ENCODE measurements around the gene TM9SF3. TPM values are rescaled to one million over a fixed set of nuclear protein-coding genes. Genes with fewer than 3 reads are reported as not detected.
A peak's percentile ranks its signal among the peaks of the same experiment; 100 is the strongest.

Gene TM9SF3
- total and polyA plus RNA-seq, 4 donors, result 24.4 to 103 (median 66.7) TPM

GRCh38 chr10:96505150-96506136 lies 81.4 kb downstream of the TM9SF3 start:
- 67 to 79% methylated on average over 12 of the region's 12 CpGs for WGBS, 2 donors
- Histone ChIP-seq H3K9ac (ENCODE audit: insufficient read depth in 1 of 2, low read length in 2 of 2) (no peak overlapping the region), H3K4me1 (ENCODE audit: control insufficient read depth in 5 of 5, insufficient read depth in 5 of 5, low read length in 5 of 5) (peaks cover 0 to 3% (median 0%) of the 10 kb centered on the region in 5 donors), H3K27me3 (ENCODE audit: control insufficient read depth in 3 of 3, insufficient read depth in 3 of 3, low read length in 2 of 3) (peaks cover 0 to 39% (median 3%) of the 10 kb centered on the region in 3 donors), H3K4me3 (no peak overlapping the region), H3K36me3 (ENCODE audit: control insufficient read depth in 4 of 4, insufficient read depth in 4 of 4, low read length in 4 of 4) (no peaks in the 10 kb centered on the region), H3K9me3 (ENCODE audit: control insufficient read depth in 4 of 4, insufficient read depth in 3 of 4, low read length in 3 of 4) (peaks cover 0 to 5% (median 0%) of the 10 kb centered on the region in 4 donors), H3K27ac (ENCODE audit: low read depth in 1 of 2, low read length in 1 of 2) (no peak overlapping the region)
- no peak for TF ChIP-seq CTCF (IDR thresholded peaks at IDR 0.05; ENCODE audit: control extremely low read depth, extremely low read depth)
- ATAC-seq (ENCODE audit: insufficient read depth, low FRiP score) (no peak), DNase-seq (peak in 1 of 3 donors; percentile 33)

GRCh38 chr10:96502561-96503282 lies 84.1 kb downstream of the TM9SF3 start:
- ATAC-seq (ENCODE audit: insufficient read depth, low FRiP score) (no peak), DNase-seq (no peak)
- peaks cover 0 to 3% (median 0%) of the 10 kb centered on the region in 5 donors for H3K4me1 ChIP-seq (ENCODE audit: control insufficient read depth in 5 of 5, insufficient read depth in 5 of 5, low read length in 5 of 5)
- WGBS, 2 donors, result 88 to 92% methylated on average over 7 of the region's 7 CpGs
- no peak overlapping the region for H3K4me3 ChIP-seq
- H3K36me3 ChIP-seq (ENCODE audit: control insufficient read depth in 4 of 4, insufficient read depth in 4 of 4, low read length in 4 of 4), result no peaks in the 10 kb centered on the region
- TF ChIP-seq CTCF (IDR thresholded peaks at IDR 0.05; ENCODE audit: control extremely low read depth, extremely low read depth), result no peak
- peaks cover 0 to 5% (median 0%) of the 10 kb centered on the region in 4 donors for H3K9me3 ChIP-seq (ENCODE audit: control insufficient read depth in 4 of 4, insufficient read depth in 3 of 4, low read length in 3 of 4)
- no peak overlapping the region for H3K9ac ChIP-seq (ENCODE audit: insufficient read depth in 1 of 2, low read length in 2 of 2)
- H3K27ac ChIP-seq (ENCODE audit: low read depth in 1 of 2, low read length in 1 of 2), result no peak overlapping the region
- H3K27me3 ChIP-seq (ENCODE audit: control insufficient read depth in 3 of 3, insufficient read depth in 3 of 3, low read length in 2 of 3), result peaks cover 0 to 31% (median 0%) of the 10 kb centered on the region in 3 donors

GRCh38 chr10:96501985-96502384 lies 84.8 kb downstream of the TM9SF3 start:
- H3K4me3 ChIP-seq, result no peak overlapping the region
- 83 to 85% methylated on average over 4 of the region's 4 CpGs for WGBS, 2 donors
- DNase-seq (no peak), ATAC-seq (ENCODE audit: insufficient read depth, low FRiP score) (no peak)
- H3K27me3 ChIP-seq (ENCODE audit: control insufficient read depth in 3 of 3, insufficient read depth in 3 of 3, low read length in 2 of 3), result peaks cover 0 to 29% (median 0%) of the 10 kb centered on the region in 3 donors
- H3K4me1 ChIP-seq (ENCODE audit: control insufficient read depth in 5 of 5, insufficient read depth in 5 of 5, low read length in 5 of 5), result peaks cover 0 to 3% (median 0%) of the 10 kb centered on the region in 5 donors
- no peak overlapping the region for H3K27ac ChIP-seq (ENCODE audit: low read depth in 1 of 2, low read length in 1 of 2)
- no peak overlapping the region for H3K9ac ChIP-seq (ENCODE audit: insufficient read depth in 1 of 2, low read length in 2 of 2)
- peaks cover 0 to 5% (median 0%) of the 10 kb centered on the region in 4 donors for H3K9me3 ChIP-seq (ENCODE audit: control insufficient read depth in 4 of 4, insufficient read depth in 3 of 4, low read length in 3 of 4)
- no peak for TF ChIP-seq CTCF (IDR thresholded peaks at IDR 0.05; ENCODE audit: control extremely low read depth, extremely low read depth)
- H3K36me3 ChIP-seq (ENCODE audit: control insufficient read depth in 4 of 4, insufficient read depth in 4 of 4, low read length in 4 of 4), result no peaks in the 10 kb centered on the region

Data from lung (tissue), 12 donors.